CD4-positive, alpha-beta T cell treated with Interferon gamma for 1 hour (primary cell): ENCODE data around the gene OSBPL5.
"Not testable (repeated sequence)": the region's sequence is repeated elsewhere in the genome, so short reads cannot be mapped to it uniquely, and the experiment has no call there.

Source experiments
- DNase-seq: peaks from one replicate; pipeline ENCODE4 v3.0.0-alpha.2; 2020

Gene OSBPL5

DNA sequence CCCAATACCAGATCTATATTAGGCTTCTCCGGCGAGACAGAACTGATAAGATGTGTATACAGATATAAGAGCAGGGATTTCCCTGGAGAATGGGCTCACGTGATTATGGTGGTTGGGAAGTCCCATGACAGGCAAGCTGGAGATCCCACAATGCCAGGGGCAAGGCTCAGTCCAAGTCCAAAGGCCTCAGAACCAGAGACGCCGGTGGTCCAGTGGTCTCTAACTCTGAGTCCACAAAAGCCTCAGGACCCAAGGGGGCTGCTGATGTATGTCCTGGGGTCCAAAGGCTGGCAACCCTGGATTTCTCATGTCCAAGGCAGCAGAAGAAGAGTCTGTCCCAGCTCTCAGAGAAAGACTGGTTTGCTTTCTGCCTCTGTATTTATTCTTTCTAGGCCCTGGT lies 15.8 kb upstream of the OSBPL5 start:
- no peak for DNase-seq

DNA sequence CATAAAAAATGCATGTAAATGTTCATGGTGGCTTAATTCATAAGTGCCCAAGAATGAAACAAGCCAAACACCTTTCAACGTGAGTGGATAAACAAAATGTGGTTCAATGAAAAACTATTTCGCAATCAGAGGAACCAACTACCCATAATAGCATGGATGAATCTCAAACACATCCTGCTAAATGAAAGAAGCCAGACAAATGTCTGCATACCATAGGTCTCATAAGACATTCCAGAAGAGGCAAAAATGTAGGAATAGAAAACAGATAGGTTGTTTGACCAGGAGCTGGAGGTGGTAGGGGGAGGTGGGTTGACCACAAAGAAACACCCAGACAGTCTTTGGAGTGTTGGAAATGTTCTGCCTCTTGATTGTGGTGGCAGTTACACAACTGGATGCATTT lies 13.2 kb upstream of the OSBPL5 start:
- no peak for DNase-seq

DNA sequence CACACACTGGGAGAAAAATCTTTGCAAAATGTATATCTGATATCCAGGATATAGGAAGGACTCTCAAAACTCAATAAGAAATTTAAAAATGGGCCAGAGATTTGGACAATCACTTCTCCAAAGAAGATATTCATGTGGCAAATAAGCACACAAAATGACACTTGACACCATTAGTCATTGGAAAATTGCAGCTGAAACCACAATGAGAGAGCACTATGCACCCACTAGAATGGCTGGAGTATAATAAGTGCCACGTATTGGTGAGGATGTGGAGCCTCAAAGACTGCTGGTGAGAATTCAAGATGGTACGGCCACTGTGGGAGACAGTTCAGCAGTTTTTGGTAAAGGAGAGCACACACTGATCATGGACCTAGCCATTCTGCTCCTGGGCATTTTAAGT lies 12.8 kb upstream of the OSBPL5 start:
- DNase-seq = no peak

DNA sequence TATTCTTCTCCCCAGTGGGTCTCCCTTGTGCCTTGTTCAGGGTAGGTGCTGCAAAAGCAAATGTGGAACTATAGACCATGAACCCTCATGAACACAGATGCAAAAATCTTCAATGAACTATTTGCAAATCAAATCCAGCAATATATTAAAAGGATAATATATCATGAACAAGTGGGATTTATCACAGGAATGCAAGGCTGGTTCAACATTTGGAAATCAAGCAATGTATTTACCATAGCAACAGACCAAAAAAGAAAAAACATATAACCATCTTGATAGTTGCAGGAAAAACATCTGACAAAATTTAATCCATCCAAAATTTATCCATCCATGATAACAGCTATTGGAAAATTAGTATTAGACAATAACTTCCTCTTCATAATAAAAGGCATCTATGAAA lies 11.4 kb upstream of the OSBPL5 start:
- no peak for DNase-seq

DNA sequence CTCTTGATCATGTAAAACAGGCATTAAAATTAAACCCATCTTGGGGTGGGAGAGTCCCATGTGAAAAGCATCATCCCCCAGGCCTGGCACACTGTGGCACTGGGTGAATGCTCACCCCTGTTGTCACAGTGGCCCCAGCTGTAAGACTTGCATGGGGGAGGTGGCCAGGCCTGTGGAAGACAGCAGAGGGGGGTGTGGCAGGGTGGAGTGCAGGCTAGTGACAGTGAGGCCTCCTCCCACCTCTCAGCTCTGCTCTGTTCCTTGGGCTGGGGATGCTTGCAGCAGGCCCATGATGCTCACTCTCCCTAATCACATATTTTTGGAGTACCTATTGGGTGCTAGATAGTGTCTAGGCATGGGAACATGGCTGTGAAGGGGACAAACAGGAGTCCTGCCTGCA lies 10.1 kb upstream of the OSBPL5 start:
- DNase-seq = no peak

DNA sequence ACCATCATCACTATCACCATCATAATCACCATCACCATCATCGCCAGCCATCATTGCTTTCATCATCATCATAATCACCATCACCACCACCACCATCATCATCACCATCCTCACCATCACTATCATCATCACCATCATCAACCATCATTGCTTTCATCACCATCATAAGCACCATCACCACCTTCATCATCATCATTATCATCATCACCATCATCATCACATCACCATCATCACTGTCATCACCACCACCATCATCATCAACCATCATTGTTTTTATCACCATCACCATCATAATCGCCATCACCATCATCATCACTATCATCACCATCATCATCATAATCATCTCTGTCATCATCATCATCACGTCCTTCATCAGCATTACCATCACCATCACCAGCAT lies 9.3 kb upstream of the OSBPL5 start:
- DNase-seq = no peak

DNA sequence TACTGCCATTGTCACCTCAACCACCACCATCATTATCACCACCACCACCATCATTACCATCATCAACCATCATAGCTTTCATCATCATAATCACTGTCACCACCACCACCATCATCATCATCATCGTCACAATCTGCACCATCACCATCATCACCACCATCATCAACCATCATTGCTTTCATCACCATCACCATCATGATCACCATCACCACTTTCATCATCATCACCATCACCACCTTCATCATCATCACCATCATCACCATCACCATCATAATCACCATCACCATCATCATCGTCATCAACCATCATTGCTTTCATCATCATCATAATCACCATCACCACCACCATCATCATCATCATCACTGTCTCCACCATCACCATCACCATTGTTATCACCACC lies 8.7 kb upstream of the OSBPL5 start:
- DNase-seq = no peak

DNA sequence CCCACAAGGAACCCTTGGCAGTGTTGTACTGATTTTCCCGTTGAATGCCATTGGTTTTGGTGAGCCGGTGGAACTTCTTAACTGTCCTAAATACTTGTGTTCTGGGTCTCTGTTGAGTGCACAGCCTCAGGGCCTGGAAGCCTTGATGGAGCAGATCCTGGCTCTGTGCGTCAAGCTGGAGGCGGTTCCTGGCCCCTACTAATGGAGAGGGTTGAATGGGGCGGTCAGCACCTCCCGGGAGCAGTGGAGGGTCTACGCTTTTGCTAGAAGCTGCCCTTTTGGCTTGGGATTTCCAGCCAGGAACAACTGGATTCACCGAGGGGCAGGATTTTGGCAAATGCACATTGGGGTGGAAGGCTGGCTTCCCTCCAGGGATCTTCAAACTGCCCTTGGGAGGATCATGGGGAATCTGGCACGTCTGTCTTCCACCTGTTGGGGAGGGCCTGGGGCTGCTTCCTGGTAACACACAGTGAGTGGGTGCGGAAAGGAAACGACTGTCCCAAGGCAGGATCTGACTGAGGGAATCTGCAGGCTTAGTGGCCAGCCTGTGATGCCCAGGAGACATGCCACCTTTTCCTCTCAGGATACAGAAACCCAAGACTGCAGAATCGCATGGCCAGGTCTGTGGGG lies 6.9 kb upstream of the OSBPL5 start:
- no peak for DNase-seq

DNA sequence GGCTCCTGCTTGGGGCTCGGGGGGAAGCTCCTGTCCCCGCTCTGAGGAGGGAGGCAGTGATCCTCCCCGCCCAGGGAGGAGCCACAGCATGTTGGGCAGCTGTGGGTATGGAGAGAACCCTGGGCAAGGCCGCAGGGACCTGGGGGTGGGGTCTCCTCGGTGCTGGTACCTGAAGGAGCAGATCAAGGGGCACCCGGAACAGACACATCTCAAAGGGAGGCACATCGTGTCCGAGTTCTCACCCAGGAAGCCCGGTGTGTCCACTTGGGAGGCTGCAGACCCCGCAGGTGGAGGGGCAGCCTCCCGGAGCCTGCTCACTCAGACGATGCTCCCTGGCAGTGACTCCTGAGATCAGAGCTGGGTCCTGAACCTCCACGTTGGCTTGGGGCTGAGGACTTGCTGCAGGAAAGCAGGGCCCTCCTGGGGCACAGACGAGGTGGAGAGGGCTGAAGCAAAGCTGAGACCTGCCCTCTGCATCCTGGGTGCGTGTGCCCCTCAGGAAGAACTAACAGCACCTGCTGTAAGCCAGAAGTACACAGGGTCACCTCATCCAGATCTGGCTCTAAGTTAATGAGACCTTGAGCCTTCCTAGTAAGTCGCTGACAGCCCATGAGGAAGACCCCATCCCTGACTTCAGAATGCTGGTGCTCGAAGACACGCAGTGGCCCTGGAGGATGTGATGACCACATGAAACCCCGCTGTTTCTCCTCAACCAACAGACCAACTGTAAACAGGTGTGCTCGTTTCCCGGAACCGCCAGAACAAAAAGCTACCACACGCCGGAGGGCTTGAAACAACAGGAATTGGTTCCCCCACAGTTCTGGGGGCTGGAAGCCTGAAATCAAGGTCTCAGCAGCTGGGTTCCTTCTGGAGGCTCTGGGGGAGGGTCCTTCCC lies 5.9 kb upstream of the OSBPL5 start:
- DNase-seq = no peak

DNA sequence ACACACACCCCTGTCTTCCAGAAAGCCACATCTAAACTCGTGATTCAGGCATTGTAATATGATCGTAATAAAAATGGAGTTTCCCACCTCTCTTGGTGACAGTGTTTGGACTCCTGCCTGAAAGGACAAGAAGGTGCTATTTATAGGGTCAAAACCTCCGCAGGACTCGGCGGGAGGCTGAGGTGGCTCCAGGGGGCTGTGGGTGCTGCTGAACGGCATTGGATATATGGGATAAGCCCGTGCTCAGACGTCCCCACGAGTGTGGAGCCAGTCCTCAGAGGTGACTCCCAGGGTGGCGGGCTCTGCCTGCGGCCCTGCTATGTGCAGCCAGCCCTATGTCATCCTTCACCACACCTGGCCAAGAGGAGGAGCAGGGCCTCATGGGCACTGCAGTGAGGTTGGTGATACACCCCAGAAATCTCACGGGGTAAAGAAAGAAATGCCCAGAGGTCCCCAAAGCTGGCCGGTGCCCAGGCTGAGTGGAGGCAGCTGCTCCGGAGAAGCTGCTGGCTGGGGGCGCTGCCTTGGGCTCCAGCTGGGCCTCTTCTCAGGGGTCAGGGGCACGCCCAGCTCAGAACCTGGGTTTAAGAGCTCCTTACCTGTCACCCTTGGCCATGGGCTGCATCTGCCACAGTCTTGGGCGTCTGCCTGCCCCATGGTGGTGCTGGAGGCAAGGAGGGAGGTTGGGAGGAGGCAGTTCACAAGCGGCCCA lies 5.1 kb upstream of the OSBPL5 start:
- DNase-seq = no peak

DNA sequence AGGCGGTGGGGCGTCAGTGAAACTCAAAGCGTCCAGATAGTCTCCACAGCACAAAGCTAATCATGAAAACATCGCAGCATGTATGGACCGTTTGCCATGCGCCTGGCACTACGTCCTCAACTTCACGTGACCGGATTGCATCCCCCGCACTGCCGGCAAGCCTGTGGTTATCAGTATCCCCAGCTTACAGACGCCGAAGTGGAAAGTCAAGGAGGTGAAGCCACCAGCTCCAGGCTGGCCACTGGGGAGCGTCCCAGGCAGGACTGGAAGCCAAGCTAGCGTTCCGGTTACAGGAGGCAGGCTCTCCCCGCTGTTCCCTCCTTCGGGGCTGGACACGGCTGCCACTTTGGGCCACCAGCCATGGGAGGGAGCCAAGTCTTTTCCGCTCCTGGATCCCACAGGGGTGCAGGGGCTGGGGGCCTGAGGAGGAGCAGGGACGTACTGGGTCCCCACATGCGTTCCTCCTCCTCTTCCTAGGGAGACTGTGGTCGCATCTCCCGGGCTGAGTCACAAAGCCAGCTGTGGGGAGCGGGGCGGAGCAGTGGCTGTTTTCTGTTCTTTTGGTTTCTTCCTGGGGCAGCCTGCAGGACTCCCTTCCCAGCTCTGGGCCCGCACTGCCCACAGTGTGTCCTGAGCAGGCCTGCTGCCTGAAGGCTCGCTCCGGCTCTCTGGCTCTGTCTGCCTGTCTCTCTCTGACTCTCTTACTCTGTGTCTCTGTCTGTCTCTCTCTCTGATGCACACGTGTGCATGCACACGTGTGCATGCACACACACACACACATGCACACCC lies 4.3 kb upstream of the OSBPL5 start:
- no peak for DNase-seq

DNA sequence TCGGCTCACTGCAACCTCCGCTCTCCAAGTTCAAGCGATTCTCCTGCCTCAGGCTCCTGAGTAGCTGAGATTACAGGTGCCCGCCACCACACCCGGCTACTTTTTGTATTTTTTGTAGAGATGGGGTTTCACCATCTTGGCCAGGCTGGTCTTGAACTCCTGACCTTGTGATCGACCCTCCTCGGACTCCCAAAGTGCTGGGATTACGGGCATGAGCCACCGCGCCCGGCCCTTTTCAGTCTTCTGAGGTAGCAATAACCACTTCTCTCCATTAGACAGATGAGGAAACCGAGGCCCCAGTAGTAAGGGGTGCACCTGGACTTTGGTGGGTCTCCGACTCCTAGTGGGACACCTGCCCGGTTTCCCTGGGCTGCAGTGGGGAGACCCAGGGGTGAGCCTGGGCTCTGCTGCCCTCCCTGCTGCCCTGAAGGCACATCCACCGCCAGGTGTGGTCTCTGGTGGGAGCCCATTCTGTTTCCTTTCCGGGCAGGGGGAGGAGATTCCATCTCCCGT lies 3.7 kb upstream of the OSBPL5 start:
- DNase-seq = not testable (repeated sequence)

DNA sequence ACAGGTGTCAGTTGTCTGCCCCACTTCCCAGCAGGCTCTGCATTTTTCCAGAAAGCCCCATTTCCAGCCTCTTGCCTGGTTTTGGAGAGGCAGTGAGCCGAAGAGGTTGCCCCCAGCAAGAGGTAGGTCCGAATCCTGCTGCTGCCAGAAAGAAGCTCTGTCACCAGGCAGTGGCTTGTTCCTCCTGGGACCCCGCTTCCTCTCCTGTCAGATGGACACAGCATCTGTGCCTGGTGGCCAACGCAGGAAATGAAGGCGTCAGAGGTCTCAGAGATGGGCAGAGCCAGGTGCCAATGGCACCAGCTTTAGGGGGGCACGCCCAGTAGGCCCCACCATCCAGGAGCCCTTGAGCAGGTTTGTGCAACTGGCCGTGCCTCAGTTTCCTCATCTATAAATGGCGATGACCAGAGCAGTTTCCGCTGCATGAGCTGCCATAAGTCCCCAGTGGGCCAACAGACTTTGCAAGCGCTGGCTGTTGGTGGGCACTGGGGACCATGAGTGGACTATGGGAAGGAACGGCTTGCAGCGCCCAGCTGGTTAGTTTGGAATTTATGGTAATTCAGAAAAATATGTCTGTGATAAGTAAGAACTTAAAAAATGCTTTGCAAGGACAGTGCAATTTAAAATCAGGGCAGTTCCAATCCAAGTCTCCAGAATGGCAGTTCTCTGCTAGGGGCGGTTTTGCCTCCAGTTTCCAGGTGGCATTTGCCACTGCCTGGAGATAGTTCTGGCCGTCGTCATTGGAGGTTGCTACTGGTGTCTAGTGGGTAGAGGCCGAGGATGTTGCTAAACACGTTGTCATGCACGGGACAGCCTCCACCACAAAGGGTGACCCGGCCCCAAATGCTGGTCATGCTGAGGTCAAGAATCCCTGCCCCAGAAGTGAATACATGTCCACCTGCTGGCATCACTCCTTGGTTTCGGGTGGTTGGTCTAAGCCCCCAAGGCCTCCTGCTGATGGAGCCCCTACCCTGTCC lies 2.3 kb upstream of the OSBPL5 start:
- DNase-seq = no peak

DNA sequence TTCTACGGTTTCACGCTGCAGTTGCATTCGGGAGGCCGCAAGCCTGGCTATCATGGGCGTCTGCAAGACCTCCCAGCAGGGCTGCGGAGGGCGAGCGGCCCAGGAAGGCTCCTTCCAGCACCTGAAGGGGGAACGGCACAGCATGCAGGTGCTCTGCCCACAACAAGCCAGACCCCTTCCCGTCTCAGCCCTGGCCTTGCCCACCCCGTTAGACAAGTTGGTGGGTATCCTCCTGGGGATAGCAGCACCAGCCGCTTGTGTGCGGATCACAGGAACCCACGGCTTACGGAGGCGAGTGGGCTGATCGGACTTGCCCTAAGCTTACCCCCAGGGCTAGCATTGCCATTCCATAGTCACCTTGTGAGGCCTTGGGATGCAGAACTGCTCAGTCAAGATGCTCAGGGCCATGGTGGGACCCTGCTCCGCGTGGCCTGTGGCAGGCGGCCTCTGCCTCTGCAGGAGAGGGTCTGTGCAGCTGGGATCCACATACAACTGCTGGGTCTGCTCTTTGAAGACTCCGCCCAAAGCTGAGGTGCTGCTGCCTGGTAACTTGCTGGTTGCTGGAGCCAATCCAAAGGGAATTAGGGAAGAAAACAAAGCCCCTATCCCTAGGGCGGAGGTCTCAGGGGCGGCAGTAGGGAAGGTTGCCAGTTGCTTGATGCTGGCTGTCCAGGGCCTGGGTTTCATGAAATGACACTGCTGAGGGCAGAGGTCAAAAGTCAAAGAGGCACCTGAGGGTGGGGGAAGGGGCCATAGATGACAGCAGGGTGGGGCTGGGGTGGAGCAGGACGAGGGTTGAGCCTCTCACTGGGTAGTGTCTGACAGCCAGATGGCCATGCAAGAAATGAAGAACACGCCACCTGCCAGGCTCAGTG lies 1.4 kb upstream of the OSBPL5 start:
- no peak for DNase-seq

DNA sequence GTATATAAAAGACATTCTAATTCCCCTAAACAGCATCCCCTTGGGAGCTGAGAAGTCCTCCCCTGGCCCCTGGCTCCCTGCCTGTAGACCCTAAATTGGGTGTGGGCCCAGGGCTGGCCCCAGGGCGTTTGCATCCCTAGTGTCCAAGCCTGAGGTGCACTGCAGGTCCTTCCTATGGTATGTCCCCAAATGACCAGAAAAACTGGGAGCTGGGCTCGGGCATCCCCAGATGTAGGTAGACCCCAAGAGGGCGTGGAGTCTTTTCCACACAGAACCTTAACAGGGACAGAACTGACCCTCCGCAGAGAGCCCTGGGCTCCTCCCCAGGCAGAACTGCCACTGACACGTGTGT lies 782 bp upstream of the OSBPL5 start:
- DNase-seq = no peak

DNA sequence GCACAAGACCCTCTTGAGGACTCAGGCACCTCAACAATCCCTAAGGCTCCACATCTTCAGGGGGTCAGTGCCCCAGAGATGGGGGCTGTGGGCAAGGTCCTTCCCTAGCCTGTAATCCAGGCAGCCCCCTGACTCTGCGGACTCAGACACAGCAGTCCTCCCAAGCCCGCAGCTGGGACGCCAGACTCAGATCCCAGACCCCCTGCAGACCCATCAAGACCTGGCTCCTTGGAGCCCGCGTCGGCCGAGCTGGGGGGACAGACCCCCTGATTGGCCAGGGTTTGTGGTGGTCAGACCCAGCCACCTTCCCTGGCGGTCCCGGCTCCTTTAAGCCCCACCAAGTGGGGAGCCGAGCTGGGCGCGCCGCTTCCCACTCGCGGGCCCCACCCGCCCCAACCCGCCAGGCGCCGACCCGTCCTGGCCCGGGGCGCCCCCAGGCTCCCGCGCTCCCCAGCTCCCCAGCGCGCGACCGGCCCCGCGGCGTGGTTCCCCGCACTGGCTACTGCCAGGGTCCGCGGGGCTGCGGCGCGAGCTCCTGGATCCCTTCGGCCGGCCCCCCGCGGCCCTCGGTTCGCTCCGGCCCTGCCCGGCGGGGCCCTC lies 458 bp downstream of the OSBPL5 start:
- DNase-seq = no peak

DNA sequence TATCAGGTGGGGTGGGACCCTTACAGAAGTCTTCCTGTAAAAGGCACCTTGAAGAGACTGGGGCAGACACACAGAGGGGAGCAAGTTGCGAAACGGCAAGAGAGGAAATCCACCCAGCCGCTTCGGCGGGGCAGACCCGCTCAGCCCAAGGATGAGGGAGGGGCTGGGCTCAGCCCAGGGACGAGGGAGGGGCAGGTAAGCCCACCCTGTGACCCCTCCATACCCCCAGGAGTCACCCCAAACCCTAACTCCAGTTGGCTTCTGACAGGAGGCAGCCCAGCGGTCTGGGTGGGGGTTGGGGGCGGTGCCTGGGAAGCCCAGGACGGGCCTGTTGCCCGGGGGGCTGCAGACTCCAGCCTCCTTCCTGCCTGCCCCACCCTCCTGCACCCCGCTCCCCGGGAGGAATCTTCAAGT lies 965 bp downstream of the OSBPL5 start:
- DNase-seq = no peak

DNA sequence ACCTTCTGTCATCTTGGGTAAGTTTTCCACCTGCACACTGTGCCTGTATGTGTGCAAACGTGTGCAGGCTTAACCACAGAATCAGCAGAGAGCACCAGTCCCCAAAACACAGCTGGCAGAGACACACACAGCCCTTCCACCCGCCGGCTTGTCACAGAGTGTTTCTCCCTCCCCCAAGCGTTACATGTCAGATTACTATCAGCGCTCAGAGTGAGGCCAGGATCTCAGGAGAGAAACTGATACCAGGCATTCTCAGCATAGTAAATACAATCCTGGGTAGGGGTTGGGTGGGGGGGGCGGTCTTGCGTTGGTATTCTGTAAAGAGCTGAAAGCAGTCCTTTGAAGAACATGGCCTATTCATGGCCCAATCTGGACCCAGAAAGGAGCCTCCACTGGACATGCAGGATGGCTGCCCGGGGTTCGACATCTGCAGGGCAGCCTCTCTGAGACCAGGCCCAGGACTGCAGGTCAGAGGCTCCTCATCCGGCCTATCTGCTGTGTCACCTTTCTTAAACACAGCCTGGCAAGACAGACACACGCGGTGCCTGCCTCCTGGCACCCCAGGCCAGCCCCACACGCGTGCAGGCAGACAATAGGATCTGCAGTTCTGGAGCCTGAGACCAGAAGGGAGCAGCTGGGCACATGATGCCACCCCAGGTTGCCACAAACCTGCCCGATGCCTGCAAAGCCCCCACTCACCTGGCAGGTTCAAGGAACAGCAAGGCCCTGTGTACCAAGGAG lies 1.7 kb downstream of the OSBPL5 start:
- DNase-seq = no peak

DNA sequence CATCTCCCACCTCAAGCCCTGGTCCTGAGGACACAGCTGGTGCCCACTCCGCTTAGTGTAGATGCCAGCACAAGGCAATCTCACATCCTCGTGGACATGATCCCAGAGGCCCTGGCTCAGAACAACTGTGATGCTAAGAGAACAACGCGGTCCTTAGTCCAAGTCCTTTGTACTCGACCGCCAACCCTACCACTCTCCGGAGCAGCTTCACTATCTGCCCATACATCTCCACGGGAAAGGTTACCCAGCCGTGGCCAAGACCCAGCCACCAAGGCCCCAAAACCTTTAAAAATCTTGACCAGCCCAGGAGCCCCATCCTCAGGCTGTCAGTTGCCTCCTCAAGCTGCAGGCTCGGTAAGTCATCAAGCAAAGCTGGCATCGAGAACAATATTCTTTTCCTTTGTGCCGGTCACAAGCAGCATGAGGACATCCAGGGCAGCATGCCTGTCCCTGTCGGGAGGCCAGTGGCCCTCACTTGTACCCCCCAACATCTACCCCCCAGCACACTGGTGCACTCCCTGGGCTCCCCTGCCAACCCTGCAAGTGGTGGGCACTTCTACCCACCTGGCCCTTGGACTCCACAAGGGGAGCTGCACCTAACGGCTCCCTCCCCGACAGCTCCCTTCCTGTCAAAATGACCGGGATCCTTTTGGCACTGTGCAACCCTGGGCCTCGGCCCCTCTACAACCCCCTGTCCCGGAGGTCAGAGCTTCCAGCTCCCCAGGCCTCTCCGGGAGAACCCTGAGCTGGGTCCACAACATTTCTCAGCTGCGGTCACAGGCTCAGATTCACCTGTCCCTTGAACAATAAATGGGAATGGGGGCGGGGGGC lies 2.5 kb downstream of the OSBPL5 start:
- no peak for DNase-seq
